HG03378 (cell line): ENCODE data around the gene CGN.
A peak's percentile ranks its signal among the peaks of the same experiment; 100 is the strongest.

ENCODE experiments used
- ATAC-seq: cut with Tn5 transposase; IDR thresholded peaks from one replicate; pipeline ENCODE4 v1.9.1; 2021; ENCODE audit warnings: mild to moderate bottlenecking, moderate library complexity; ENCODE audit not compliant: unreplicated experiment

CGN gene

GRCh38 chr1:151510957-151511635 lies at the start of gene CGN:
TSS of gene CGN (plus strand) at chr1:151511387. CDS start at chr1:151518520, 7,133 bp downstream.
- no peak for ATAC-seq

GRCh38 chr1:151461694-151462093 lies 49.5 kb upstream of the CGN start:
- ATAC-seq = no peak

GRCh38 chr1:151465026-151465425 lies 46.2 kb upstream of the CGN start:
- no peak for ATAC-seq

- ATAC-seq = no peak
Measured at GRCh38 chr1:151472856-151473731, 38.1 kb upstream of the CGN start.

- no peak for ATAC-seq
Measured at GRCh38 chr1:151474745-151475144, 36.4 kb upstream of the CGN start.

- ATAC-seq = peak; percentile 58
Measured at GRCh38 chr1:151475175-151475574, 36.0 kb upstream of the CGN start.

GRCh38 chr1:151476083-151476482 lies 35.1 kb upstream of the CGN start:
- no peak for ATAC-seq

- no peak for ATAC-seq
Measured at GRCh38 chr1:151477066-151477465, 34.1 kb upstream of the CGN start.

- ATAC-seq = no peak
Measured at GRCh38 chr1:151478140-151478812, 32.9 kb upstream of the CGN start.

- no peak for ATAC-seq
Measured at GRCh38 chr1:151478923-151479322, 32.3 kb upstream of the CGN start.

GRCh38 chr1:151479462-151479861 lies 31.7 kb upstream of the CGN start:
- no peak for ATAC-seq

- no peak for ATAC-seq
Measured at GRCh38 chr1:151482017-151482416, 29.2 kb upstream of the CGN start.

- ATAC-seq = no peak
Measured at GRCh38 chr1:151485685-151486255, 25.4 kb upstream of the CGN start.

- no peak for ATAC-seq
Measured at GRCh38 chr1:151486557-151486956, 24.6 kb upstream of the CGN start.

GRCh38 chr1:151491641-151492040 lies 19.5 kb upstream of the CGN start:
- ATAC-seq = no peak

GRCh38 chr1:151492120-151492519 lies 19.1 kb upstream of the CGN start:
- ATAC-seq = no peak

GRCh38 chr1:151493042-151493441 lies 18.1 kb upstream of the CGN start:
- ATAC-seq = no peak

- ATAC-seq = no peak
Measured at GRCh38 chr1:151494741-151495281, 16.4 kb upstream of the CGN start.

GRCh38 chr1:151495316-151495715 lies 15.9 kb upstream of the CGN start:
- no peak for ATAC-seq

- ATAC-seq = no peak
Measured at GRCh38 chr1:151499365-151499764, 11.8 kb upstream of the CGN start.

GRCh38 chr1:151499930-151500329 lies 11.3 kb upstream of the CGN start:
- no peak for ATAC-seq
